H9 (cell line): ENCODE data around the gene HMBS. TPM values are rescaled to one million over a fixed set of nuclear protein-coding genes. Genes with fewer than 3 reads are reported as not detected.

ENCODE experiments used
- DNase-seq: peaks from one replicate; pipeline ENCODE4 v3.0.0-alpha.2; 2017
- H2AFZ ChIP-seq: one replicate; pipeline ENCODE4 v1.6.1; 2013; ENCODE audit warnings: mild to moderate bottlenecking, low read length, control low read depth, moderate library complexity
- H2AK5ac ChIP-seq: 2 replicates; pipeline ENCODE4 v1.6.1; 2013; ENCODE audit warnings: low read length, control low read depth, mixed read lengths; ENCODE audit not compliant: insufficient read length
- H2BK120ac ChIP-seq: one replicate; pipeline ENCODE4 v1.6.1; 2013; ENCODE audit warnings: low read depth, mild to moderate bottlenecking, low read length, control low read depth, inconsistent platforms; ENCODE audit not compliant: poor library complexity, severe bottlenecking
- H2BK12ac ChIP-seq: 2 replicates; pipeline ENCODE4 v1.6.1; 2013; ENCODE audit warnings: low read length, control low read depth, mixed read lengths, low read depth; ENCODE audit not compliant: insufficient read length
- H2BK15ac ChIP-seq: 2 replicates; pipeline ENCODE4 v1.6.1; 2013; ENCODE audit warnings: low read depth, low read length, control low read depth
- H2BK20ac ChIP-seq: one replicate; pipeline ENCODE4 v1.6.1; 2013; ENCODE audit warnings: low read depth, mild to moderate bottlenecking, low read length, control low read depth, inconsistent platforms; ENCODE audit not compliant: poor library complexity, severe bottlenecking
- H2BK5ac ChIP-seq: 2 replicates; pipeline ENCODE4 v1.6.1; 2013; ENCODE audit warnings: low read length, control low read depth, mixed read lengths; ENCODE audit not compliant: insufficient read length
- H3K14ac ChIP-seq: 2 replicates; pipeline ENCODE4 v1.6.1; 2013; ENCODE audit warnings: low read length, control low read depth; ENCODE audit not compliant: insufficient read depth
- H3K18ac ChIP-seq: 2 replicates; pipeline ENCODE4 v1.6.1; 2013; ENCODE audit warnings: low read depth, mild to moderate bottlenecking, mixed read lengths, low read length, control low read depth; ENCODE audit not compliant: insufficient read length
- H3K23ac ChIP-seq: 2 replicates; pipeline ENCODE4 v1.6.1; 2013; ENCODE audit warnings: low read length, control low read depth, mixed read lengths, low read depth; ENCODE audit not compliant: insufficient read length
- H3K23me2 ChIP-seq: 2 replicates; pipeline ENCODE4 v1.6.1; 2013; ENCODE audit warnings: low read depth, mild to moderate bottlenecking, mixed read lengths, low read length, control low read depth; ENCODE audit not compliant: insufficient read length, poor library complexity, severe bottlenecking
- H3K27ac ChIP-seq: 2 replicates; pipeline ENCODE4 v1.5.1; 2013; ENCODE audit warnings: low read length, control low read depth, mixed read lengths, low read depth; ENCODE audit not compliant: insufficient read length
- H3K27me3 ChIP-seq: 2 replicates; pipeline ENCODE4 v1.6.1; 2013; ENCODE audit warnings: low read length, control low read depth, inconsistent platforms; ENCODE audit not compliant: insufficient read depth
- H3K4ac ChIP-seq: 2 replicates; pipeline ENCODE4 v1.6.1; 2013; ENCODE audit warnings: low read depth, mild to moderate bottlenecking, control low read depth, inconsistent platforms, low read length, moderate library complexity
- H3K4me1 ChIP-seq: 2 replicates; pipeline ENCODE4 v1.6.1; 2013; ENCODE audit warnings: low read length, control low read depth, inconsistent platforms; ENCODE audit not compliant: insufficient read depth
- H3K4me2 ChIP-seq: 2 replicates; pipeline ENCODE4 v1.6.1; 2013; ENCODE audit warnings: low read length, control low read depth, mixed read lengths; ENCODE audit not compliant: insufficient read length, insufficient read depth
- H3K56ac ChIP-seq: 2 replicates; pipeline ENCODE4 v1.6.1; 2013; ENCODE audit warnings: low read depth, mild to moderate bottlenecking, mixed read lengths, low read length, control low read depth; ENCODE audit not compliant: insufficient read length
- H3K79me1 ChIP-seq: 2 replicates; pipeline ENCODE4 v1.6.1; 2013; ENCODE audit warnings: low read depth, mild to moderate bottlenecking, moderate library complexity, low read length, control low read depth, inconsistent platforms; ENCODE audit not compliant: insufficient read depth, poor library complexity, severe bottlenecking
- H3K79me2 ChIP-seq: 2 replicates; pipeline ENCODE4 v1.6.1; 2013; ENCODE audit warnings: low read length, control low read depth, inconsistent platforms; ENCODE audit not compliant: insufficient read depth
- H3K9ac ChIP-seq: 2 replicates; pipeline ENCODE4 v1.6.1; 2013; ENCODE audit warnings: low read length, control low read depth, mixed read lengths; ENCODE audit not compliant: insufficient read length; ENCODE audit errors: extremely low read depth
- H3K9me3 ChIP-seq: one replicate; pipeline ENCODE4 v1.6.1; 2013; ENCODE audit warnings: low read depth, low read length, inconsistent platforms; ENCODE audit not compliant: control insufficient read depth
- H3T11ph ChIP-seq: one replicate; pipeline ENCODE4 v1.6.1; 2013; ENCODE audit warnings: mild to moderate bottlenecking, low read length, control low read depth, inconsistent platforms
- H4K20me1 ChIP-seq: one replicate; pipeline ENCODE4 v1.6.1; 2013; ENCODE audit not compliant: control insufficient read depth, insufficient read length, insufficient read depth
- H4K5ac ChIP-seq: 2 replicates; pipeline ENCODE4 v1.6.1; 2013; ENCODE audit warnings: low read depth, mild to moderate bottlenecking, mixed read lengths, low read length, control low read depth; ENCODE audit not compliant: insufficient read length
- H4K8ac ChIP-seq: replicated peaks from 2 replicates; pipeline ENCODE4 v1.6.1; 2013; ENCODE audit warnings: low read length, control low read depth, mixed read lengths, low read depth; ENCODE audit not compliant: insufficient read length
- H4K91ac ChIP-seq: 2 replicates; pipeline ENCODE4 v1.6.1; 2013; ENCODE audit warnings: low read depth, mild to moderate bottlenecking, moderate library complexity, mixed read lengths, low read length, control low read depth; ENCODE audit not compliant: insufficient read length
- H3K27ac Mint-ChIP-seq, 3 experiments: 2 replicates in 2 of 3; 3 replicates in 1 of 3; pipeline ENCODE4 v1.8.0; 2020 to 2021; ENCODE audit warnings: mixed read lengths in 3 of 3, mild to moderate bottlenecking in 1 of 3, moderate library complexity in 1 of 3
- H3K27me3 Mint-ChIP-seq: 2 replicates; pipeline ENCODE4 v1.8.0; 2021; ENCODE audit warnings: low read depth, mild to moderate bottlenecking, moderate library complexity, mixed read lengths
- H3K36me3 Mint-ChIP-seq, 3 experiments: 2 replicates in 2 of 3; 3 replicates in 1 of 3; pipeline ENCODE4 v1.8.0; 2020 to 2021; ENCODE audit warnings: low read depth in 3 of 3, mixed read lengths in 3 of 3; ENCODE audit not compliant: insufficient read depth in 1 of 3
- H3K4me1 Mint-ChIP-seq, 2 experiments: 2 replicates each; pipeline ENCODE4 v1.8.0; 2020; ENCODE audit warnings: mixed read lengths in 2 of 2
- H3K4me3 Mint-ChIP-seq, 2 experiments: 2 replicates in 1 of 2; 3 replicates in 1 of 2; pipeline ENCODE4 v1.8.0; 2020 to 2021; ENCODE audit warnings: mild to moderate bottlenecking in 2 of 2, mixed read lengths in 2 of 2, moderate library complexity in 1 of 2
- H3K9me3 Mint-ChIP-seq, 2 experiments: 2 replicates in 1 of 2; 3 replicates in 1 of 2; pipeline ENCODE4 v1.8.0; 2020; ENCODE audit warnings: mild to moderate bottlenecking in 2 of 2, mixed read lengths in 2 of 2, moderate library complexity in 1 of 2
- WGBS: extraction: QIAGEN DNeasy Blood & Tissue Kit; methylation state at CpG from one replicate; pipeline ENCODE4 v1.1.7; 2013; ENCODE audit warnings: missing lambda C conversion rate, low lambda C conversion rate, mixed read lengths; ENCODE audit not compliant: insufficient read length; ENCODE audit errors: extremely low coverage; 5-methylcytosine and 5-hydroxymethylcytosine counted together
- total RNA-seq: library from RNA; stranded (reverse); gene quantifications from 2 replicates; pipeline ENCODE4 v1.2.1, GENCODE V29; 2021
- TF ChIP-seq, protein P1 (sequence below): fragments of 200-600 bp; sonication (generic); conservative IDR thresholded peaks from 3 replicates; pipeline ENCODE4 v1.8.0; 2021; ENCODE audit warnings: antibody characterized with exemption, mild to moderate bottlenecking

The HMBS gene
- total RNA-seq, 1 experiment from 2014 or later, result 57.7 TPM

DNA sequence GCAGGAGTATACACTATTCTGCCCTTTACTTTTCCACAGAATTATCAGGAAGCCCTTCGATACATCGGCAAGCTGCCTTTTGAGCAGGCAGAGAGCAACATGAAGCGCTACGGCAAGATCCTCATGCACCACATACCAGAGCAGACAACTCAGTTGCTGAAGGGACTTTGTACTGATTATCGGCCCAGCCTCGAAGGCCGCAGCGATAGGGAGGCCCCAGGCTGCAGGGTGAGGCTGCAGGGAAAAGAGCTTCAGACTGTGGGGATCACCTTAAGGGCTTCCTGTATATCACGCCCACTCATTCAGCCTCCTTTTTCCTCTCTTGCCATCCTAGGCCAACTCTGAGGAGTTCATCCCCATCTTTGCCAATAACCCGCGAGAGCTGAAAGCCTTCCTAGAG, 6.8 kb upstream of the HMBS start:
- Histone ChIP-seq H3K23ac (no peak overlapping the region), H4K5ac (no peak overlapping the region), H3K79me2 (no peaks in the 10 kb centered on the region), H4K20me1 (no peaks in the 10 kb centered on the region), H4K91ac (no peak overlapping the region), H2BK5ac (no peak overlapping the region), H3T11ph (no peak overlapping the region), H2AK5ac (no peak overlapping the region), H3K18ac (no peak overlapping the region), H3K4me1 (no peaks in the 10 kb centered on the region), H2BK15ac (no peak overlapping the region), H3K9me3 (no peaks in the 10 kb centered on the region), H3K4me2 (no peak overlapping the region), H3K4ac (no peak overlapping the region), H3K23me2 (no peaks in the 10 kb centered on the region), H3K79me1 (peaks cover 3% of the 10 kb centered on the region), H2BK120ac (no peak overlapping the region), H3K27ac (no peak overlapping the region), H3K14ac (no peak overlapping the region), H2BK20ac (no peak overlapping the region), H3K56ac (no peak overlapping the region), H2AFZ (no peak overlapping the region), H4K8ac (no peak overlapping the region), H3K27me3 (no peaks in the 10 kb centered on the region), H3K9ac (no peak overlapping the region), H2BK12ac (no peak overlapping the region)
- DNase-seq, result no peak
- no CpG with 5 or more reads among the region's 11 CpGs for WGBS
- Mint-ChIP-seq H3K36me3 (peaks cover 22 to 82% (median 62%) of the 10 kb centered on the region in 3 experiments; a peak in 6 of 7 replicates), H3K4me1 (no peaks in the 10 kb centered on the region), H3K4me3 (no peak overlapping the region), H3K27me3 (no peaks in the 10 kb centered on the region), H3K27ac (0 out of 7 replicates have a peak overlapping the region, but pooled peaks of 1 of the 3 experiments have one; percentile 57), H3K9me3 (no peaks in the 10 kb centered on the region)
- TF ChIP-seq, protein P1, sequence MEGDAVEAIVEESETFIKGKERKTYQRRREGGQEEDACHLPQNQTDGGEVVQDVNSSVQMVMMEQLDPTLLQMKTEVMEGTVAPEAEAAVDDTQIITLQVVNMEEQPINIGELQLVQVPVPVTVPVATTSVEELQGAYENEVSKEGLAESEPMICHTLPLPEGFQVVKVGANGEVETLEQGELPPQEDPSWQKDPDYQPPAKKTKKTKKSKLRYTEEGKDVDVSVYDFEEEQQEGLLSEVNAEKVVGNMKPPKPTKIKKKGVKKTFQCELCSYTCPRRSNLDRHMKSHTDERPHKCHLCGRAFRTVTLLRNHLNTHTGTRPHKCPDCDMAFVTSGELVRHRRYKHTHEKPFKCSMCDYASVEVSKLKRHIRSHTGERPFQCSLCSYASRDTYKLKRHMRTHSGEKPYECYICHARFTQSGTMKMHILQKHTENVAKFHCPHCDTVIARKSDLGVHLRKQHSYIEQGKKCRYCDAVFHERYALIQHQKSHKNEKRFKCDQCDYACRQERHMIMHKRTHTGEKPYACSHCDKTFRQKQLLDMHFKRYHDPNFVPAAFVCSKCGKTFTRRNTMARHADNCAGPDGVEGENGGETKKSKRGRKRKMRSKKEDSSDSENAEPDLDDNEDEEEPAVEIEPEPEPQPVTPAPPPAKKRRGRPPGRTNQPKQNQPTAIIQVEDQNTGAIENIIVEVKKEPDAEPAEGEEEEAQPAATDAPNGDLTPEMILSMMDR, result no peak
